ENCODE data around the gene UBE2J2. TPM values are rescaled to one million over a fixed set of nuclear protein-coding genes. Genes with fewer than 3 reads are reported as not detected.

UBE2J2 gene
- total and polyA plus RNA-seq, 2 experiments from 2014 or later = 47.1 to 70.2 TPM

DNA sequence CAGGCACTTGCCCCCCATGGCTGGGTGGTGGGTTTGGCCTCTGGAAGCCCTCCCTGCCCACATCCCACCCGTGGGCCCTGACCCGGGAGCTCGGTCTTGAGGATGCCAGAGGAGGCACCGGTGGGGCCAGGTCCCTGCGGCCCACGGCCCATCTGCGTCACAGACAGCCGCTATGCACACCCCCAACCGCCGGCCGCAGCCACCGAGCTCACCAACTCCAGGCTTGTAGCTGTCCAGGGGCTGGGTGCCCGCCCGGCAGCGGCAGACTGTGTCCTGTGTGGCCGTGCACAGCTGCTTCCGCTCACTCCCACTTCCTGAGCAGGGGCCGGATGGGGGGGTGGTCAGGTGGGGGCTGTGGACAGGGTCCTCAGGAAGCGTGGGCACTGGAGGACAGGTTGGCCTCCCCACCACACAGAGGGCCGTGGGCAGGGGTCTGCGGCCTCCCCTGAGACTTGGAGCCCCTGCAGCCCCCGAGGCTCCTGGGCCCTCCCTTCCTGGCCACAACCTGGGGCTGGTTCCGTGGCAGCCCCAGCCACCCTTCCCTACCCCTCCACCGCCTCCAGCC lies 60.8 kb downstream of the UBE2J2 start:
- Histone ChIP-seq H3F3A (replicated peaks; ENCODE audit: low read depth) (no peaks in the 10 kb centered on the region), H3K36me3 (ENCODE audit: insufficient read depth) (peaks cover 4% of the 10 kb centered on the region; the same call in 1 of the 2 replicates), H3K27me3 (ENCODE audit: insufficient read depth) (no peaks in the 10 kb centered on the region), H2AFZ (no peak overlapping the region), H3K4me3 (no peak overlapping the region), H3K4me1 (ENCODE audit: insufficient read depth) (no peaks in the 10 kb centered on the region), H3K9me2 (ENCODE audit: insufficient read depth) (no peaks in the 10 kb centered on the region), H3K27ac (ENCODE audit: low read depth) (no peak overlapping the region), H3K79me2 (replicated peaks; ENCODE audit: insufficient read depth) (no peaks in the 10 kb centered on the region), H4K20me1 (replicated peaks; ENCODE audit: insufficient read depth) (no peaks in the 10 kb centered on the region; the same call in 1 of the 2 replicates), H3K4me2 (no peak overlapping the region)
- H3K27me3 Mint-ChIP-seq (ENCODE audit: insufficient read depth, low read depth, poor library complexity) = peaks cover 10% of the 10 kb centered on the region
- ATAC-seq (no peak), DNase-seq (ENCODE audit: low spot score) (no peak)
- TF ChIP-seq, protein P1, sequence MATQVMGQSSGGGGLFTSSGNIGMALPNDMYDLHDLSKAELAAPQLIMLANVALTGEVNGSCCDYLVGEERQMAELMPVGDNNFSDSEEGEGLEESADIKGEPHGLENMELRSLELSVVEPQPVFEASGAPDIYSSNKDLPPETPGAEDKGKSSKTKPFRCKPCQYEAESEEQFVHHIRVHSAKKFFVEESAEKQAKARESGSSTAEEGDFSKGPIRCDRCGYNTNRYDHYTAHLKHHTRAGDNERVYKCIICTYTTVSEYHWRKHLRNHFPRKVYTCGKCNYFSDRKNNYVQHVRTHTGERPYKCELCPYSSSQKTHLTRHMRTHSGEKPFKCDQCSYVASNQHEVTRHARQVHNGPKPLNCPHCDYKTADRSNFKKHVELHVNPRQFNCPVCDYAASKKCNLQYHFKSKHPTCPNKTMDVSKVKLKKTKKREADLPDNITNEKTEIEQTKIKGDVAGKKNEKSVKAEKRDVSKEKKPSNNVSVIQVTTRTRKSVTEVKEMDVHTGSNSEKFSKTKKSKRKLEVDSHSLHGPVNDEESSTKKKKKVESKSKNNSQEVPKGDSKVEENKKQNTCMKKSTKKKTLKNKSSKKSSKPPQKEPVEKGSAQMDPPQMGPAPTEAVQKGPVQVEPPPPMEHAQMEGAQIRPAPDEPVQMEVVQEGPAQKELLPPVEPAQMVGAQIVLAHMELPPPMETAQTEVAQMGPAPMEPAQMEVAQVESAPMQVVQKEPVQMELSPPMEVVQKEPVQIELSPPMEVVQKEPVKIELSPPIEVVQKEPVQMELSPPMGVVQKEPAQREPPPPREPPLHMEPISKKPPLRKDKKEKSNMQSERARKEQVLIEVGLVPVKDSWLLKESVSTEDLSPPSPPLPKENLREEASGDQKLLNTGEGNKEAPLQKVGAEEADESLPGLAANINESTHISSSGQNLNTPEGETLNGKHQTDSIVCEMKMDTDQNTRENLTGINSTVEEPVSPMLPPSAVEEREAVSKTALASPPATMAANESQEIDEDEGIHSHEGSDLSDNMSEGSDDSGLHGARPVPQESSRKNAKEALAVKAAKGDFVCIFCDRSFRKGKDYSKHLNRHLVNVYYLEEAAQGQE (IDR thresholded peaks at IDR 0.05; ENCODE audit: unreplicated experiment) = no peak
- H3K9me3 Mint-ChIP-seq = no peaks in the 10 kb centered on the region; the same call in 2 of the 3 replicates
- no peak overlapping the region for H3K4me3 Mint-ChIP-seq
- H3K4me1 Mint-ChIP-seq = no peaks in the 10 kb centered on the region
- no peak overlapping the region for H3K27ac Mint-ChIP-seq
- peaks cover 8% of the 10 kb centered on the region; the same call in 2 of the 3 replicates for H3K36me3 Mint-ChIP-seq (ENCODE audit: low read depth)

DNA sequence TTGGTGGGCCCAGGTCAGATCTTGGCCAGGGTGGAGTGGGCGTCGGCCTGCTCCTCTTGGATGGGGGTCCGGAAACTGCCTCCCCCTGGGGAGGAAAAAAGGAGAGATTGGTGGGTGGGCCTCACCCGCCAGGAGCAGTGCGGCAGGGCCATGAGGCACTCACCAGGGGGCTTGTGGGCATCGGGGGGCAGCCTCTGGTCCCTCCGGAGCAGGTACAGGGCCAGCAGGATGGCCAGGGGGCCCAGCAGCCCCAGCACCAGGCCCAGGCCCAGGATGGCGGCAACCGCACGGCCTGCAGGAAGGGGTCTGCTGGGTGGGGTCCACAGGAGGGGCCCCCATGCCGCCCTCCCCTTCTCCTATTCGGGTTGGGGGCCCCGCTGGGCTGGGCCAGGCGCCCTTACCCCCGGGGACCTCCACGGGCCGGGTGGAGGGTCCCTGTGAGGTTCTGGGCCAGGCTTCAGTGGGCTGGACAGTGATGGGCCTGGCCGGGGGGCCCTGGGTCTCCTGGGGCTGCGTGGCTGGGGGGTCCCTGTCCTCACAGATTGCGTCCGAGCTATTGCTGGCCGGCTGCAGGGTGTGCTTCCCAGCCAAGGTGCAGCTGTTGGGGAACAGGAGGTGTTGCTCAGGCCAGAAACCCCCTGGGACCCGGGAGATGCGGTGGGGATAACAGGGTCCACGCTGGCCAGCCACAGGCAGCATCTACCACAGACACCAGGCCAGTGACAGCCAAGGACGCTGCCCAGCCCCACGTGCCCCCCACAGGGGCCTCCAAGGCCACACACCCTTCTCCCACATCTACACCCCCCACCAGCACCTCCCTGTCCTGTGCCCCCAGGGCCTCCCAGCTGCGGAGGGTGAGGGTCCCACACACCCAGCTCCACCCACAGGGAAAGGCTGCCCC lies 61.9 kb downstream of the UBE2J2 start:
- no peak overlapping the region for H3K4me3 ChIP-seq
- H4K20me1 ChIP-seq (replicated peaks; ENCODE audit: insufficient read depth) = no peaks in the 10 kb centered on the region; the same call in 1 of the 2 replicates
- H3K4me3 Mint-ChIP-seq = no peak overlapping the region
- H3K27me3 Mint-ChIP-seq (ENCODE audit: insufficient read depth, low read depth, poor library complexity) = peaks cover 11% of the 10 kb centered on the region
- H3K27ac ChIP-seq (ENCODE audit: low read depth) = no peak overlapping the region
- H3K4me1 ChIP-seq (ENCODE audit: insufficient read depth) = no peaks in the 10 kb centered on the region
- no peaks in the 10 kb centered on the region for H3K4me1 Mint-ChIP-seq
- H3K79me2 ChIP-seq (replicated peaks; ENCODE audit: insufficient read depth) = no peaks in the 10 kb centered on the region
- no peaks in the 10 kb centered on the region; the same call in 2 of the 3 replicates for H3K9me3 Mint-ChIP-seq
- H3K9me2 ChIP-seq (ENCODE audit: insufficient read depth) = no peaks in the 10 kb centered on the region
- DNase-seq (ENCODE audit: low spot score) (no peak), ATAC-seq (no peak)
- H3K27ac Mint-ChIP-seq = no peak overlapping the region
- no peak overlapping the region for H3K4me2 ChIP-seq
- H3F3A ChIP-seq (replicated peaks; ENCODE audit: low read depth) = no peaks in the 10 kb centered on the region
- peaks cover 1% of the 10 kb centered on the region; the same call in 1 of the 2 replicates for H3K36me3 ChIP-seq (ENCODE audit: insufficient read depth)
- H3K27me3 ChIP-seq (ENCODE audit: insufficient read depth) = no peaks in the 10 kb centered on the region
- no peak overlapping the region for H2AFZ ChIP-seq
- H3K36me3 Mint-ChIP-seq (ENCODE audit: low read depth) = peaks cover 5% of the 10 kb centered on the region; the same call in 2 of the 3 replicates
- TF ChIP-seq EZH2 (IDR thresholded peaks at IDR 0.05; ENCODE audit: low read depth, unreplicated experiment) = no peak
- no peak for TF ChIP-seq ZNF331 (CRISPR knock-in tag; IDR thresholded peaks at IDR 0.05; ENCODE audit: low read depth)
- TF ChIP-seq EZH2phosphoT487 (IDR thresholded peaks at IDR 0.05; ENCODE audit: unreplicated experiment) = no peak
- TF ChIP-seq, protein P2, sequence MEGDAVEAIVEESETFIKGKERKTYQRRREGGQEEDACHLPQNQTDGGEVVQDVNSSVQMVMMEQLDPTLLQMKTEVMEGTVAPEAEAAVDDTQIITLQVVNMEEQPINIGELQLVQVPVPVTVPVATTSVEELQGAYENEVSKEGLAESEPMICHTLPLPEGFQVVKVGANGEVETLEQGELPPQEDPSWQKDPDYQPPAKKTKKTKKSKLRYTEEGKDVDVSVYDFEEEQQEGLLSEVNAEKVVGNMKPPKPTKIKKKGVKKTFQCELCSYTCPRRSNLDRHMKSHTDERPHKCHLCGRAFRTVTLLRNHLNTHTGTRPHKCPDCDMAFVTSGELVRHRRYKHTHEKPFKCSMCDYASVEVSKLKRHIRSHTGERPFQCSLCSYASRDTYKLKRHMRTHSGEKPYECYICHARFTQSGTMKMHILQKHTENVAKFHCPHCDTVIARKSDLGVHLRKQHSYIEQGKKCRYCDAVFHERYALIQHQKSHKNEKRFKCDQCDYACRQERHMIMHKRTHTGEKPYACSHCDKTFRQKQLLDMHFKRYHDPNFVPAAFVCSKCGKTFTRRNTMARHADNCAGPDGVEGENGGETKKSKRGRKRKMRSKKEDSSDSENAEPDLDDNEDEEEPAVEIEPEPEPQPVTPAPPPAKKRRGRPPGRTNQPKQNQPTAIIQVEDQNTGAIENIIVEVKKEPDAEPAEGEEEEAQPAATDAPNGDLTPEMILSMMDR (conservative IDR thresholded peaks at IDR 0.05; ENCODE audit: low read depth in 2 of 2) = no peak
- TF ChIP-seq STAT1 (IDR thresholded peaks at IDR 0.05; ENCODE audit: unreplicated experiment) = no peak
- no peak for TF ChIP-seq ZNF114 (CRISPR knock-in tag; IDR thresholded peaks at IDR 0.05)
- no peak for TF ChIP-seq JUNB (IDR thresholded peaks at IDR 0.05; ENCODE audit: unreplicated experiment)

Data from GM23338 (cell line).